Measurements from ENCODE around the gene TTLL3.

TTLL3 gene

GRCh38 chr3:9781978-9782603, 28.0 kb upstream of the TTLL3 start:
- no peak for DNase-seq

DNA sequence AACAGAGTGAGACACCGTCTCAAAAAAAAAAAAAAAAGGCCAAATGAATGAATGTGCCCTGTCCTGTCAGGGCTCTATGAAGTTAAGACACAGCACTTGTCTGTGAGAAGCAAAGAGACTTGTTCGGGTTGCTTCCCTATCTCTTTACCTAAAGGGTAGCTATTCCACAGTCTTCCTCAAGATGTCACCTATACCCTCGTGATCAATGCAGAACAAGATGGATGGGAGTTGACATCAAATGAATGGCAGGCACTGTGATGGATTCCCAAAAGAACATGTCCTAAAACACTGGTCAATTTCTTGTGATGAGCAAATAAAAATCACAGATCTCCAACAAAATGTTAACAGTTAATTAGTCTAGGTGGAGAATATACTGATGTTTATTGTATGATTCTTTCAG, 27.3 kb upstream of the TTLL3 start:
- no peak for DNase-seq

DNA sequence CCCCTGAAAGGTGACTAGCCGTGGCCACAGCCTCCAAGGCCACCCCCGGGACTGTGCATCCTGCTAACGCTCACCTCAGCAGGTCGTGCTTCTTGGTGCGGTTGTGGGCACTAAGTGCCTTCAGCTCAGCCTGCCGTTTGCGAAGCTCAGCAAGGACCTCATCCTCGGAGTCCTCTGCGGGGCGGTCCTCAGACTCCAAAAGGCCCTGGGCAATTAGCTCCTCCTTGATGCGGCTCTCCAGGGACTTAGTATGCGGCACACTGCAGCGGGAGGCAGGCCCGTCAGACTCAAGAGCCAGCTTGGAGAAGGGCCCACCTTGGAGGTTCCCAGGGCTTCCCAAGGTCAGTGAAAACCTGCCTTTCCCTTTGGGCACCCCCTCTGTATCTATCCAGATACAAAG, 26.1 kb upstream of the TTLL3 start:
- DNase-seq = no peak

DNA sequence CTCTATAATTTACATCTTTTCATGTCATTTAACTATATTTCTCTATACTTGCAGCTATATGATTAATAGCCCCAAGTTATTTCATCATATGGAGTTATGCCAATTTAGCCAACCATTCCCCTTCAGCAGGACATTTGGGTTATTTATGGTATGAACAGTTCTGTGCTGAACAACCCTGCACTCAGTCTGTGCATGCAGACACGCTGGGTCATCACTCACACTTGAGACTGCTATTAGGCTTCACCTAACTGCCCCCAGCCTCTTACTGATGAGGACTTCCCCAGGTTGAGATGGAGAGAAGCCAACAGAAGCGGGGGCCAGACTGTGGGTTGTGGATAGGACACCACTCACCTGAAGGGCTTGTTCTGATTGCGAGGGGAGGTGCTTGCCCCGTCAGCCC, 25.1 kb upstream of the TTLL3 start:
- DNase-seq = no peak

DNA sequence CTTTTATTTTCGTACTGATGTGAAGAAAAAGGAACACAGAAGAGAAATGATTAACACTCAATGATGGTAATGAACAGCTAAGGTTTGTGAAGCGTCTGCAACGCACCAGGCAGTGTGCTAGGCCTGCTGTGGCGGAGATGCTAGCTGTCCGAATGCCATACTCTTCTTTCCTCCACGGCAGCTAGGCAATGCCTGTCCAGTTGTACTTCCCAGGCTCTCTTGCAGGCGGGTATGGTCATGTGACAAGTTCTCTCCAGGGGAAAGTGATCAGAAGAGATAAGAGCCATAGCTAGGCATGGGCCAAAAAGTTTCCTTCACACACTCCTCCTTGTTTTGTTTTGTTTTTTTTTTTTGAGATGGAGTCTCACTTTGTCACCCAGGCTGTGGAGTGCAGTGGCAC, 24.5 kb upstream of the TTLL3 start:
- DNase-seq = no peak

DNA sequence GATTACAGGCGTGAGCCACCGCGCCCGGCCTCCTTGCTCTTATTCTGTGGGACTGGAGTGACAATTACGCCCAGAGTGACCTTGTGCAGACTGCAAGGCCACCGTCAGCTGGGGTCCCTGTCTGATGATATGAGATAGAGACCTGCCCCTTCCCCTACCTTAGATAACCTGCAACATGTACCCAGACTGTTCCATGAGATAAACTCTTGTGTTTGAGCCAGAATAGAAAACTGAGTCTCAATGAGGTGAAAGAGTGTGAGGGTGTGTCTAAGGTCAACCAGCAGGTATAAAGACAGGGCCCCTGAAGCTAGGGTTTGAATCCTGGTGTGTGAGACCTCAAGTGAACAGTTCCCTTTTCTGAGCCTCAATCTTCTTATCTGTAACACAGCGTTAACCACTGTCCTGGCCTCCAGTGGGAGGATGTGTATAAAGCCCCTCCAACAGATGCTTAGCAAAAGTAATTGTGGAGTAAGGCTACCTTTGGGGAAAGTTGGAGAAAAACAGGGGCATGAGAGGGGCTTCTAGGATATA, 23.8 kb upstream of the TTLL3 start:
- no peak for DNase-seq

DNA sequence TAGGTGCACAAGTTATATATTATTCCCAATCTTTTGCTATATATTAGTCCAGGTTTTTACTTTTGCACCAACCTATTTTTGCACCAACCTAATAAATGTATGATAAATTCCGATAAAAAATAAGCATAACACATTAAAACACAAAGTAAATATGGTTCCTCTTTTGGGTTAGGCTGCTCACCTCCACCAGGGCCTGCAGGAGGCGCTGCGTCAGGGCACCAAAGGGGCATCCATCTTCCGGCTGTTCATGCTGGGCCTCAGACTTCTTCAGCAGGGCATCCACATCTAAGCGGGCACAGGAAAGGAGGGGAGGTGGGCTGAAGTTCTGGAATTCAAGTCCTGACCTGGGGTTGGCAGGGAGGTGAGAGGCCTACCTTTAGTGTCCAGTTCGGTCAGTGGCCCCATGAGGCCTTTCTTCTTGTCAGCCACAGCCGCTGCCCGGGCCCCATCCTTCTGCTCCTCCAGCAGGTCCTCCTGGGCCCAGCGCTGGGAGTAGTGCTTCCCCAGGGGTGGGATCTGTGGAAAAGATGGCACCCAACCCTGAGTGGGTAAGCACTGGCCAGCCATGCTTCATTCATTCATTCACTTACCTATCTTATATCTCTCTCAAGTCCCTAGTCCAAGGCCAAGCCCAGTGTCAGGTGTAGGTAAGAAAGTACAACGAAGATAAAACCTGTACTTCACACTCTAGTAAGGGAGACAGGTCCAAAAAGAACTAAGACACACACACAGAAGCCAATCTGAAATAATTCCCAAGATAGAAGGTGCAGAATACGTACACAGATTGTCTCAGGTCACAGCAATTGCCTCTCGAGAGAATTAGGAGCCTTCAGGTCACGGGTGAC, 23.0 kb upstream of the TTLL3 start:
- no peak for DNase-seq

- DNase-seq = no peak
Observed at GRCh38 chr3:9787714-9788113, 22.3 kb upstream of the TTLL3 start.

GRCh38 chr3:9791127-9791526, 18.9 kb upstream of the TTLL3 start:
- no peak for DNase-seq

GRCh38 chr3:9791790-9792404, 18.2 kb upstream of the TTLL3 start:
- DNase-seq = no peak

GRCh38 chr3:9792405-9793160, 17.5 kb upstream of the TTLL3 start, which contains the start of the genes ARPC4 and TADA3:
Gene ARPC4 (plus strand): TSS chr3:9793082. CDS start chr3:9793122, 40 bp downstream.
Gene TADA3 (minus strand): TSS chr3:9792473. CDS start chr3:9791466, 1,007 bp downstream.
- DNase-seq = peak; percentile 84

DNA sequence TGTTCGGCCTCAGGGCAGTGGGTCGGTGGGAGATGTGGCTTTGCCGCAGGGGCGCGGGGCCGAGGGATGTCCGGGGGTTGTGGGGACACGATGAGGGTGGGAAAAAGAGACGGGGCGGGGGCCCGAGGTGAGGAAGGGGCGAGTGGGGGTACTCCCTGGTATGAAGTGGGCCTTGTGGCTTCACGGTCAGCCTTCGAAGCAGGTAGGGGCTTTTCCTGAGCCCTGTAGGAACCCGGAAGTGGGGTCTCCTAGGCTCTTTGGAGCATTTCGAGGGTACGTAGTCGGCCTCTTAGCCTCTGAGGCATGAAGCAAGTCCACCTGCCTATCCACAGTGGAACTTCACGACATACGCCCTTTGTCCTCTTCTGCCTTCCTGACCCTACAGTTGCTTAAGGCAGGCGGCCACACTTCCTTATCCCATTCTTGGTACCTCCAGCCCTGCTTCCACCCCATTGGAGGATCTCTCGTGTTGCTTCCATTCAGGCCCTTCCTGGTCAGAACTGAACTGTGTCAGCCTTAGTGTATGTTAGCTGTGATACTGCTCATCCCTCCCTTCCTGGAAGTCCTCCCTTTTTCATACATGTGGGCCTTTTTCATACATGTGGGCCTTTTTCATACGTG, 16.8 kb upstream of the TTLL3 start:
- no peak for DNase-seq

GRCh38 chr3:9794400-9794799, 15.7 kb upstream of the TTLL3 start:
- DNase-seq = no peak

DNA sequence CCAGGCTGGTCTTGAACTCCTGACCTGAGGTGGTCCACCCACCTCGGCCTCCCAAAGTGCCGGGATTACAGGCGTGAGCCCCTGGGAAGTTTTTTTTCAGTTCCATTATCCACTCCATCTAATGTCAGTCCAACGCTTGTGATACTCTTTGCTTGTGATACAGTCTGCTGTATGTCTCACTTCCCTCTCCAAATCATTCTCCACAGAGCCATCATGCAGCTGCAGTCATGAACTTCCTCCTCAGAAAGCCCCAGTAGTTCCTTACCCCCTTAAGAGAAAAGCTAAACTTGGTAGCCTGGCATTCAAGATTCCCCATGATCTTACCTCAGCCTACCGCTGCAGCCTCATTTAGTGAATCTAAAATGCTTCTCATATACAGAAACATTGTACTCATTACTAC, 14.9 kb upstream of the TTLL3 start:
- DNase-seq = no peak

DNA sequence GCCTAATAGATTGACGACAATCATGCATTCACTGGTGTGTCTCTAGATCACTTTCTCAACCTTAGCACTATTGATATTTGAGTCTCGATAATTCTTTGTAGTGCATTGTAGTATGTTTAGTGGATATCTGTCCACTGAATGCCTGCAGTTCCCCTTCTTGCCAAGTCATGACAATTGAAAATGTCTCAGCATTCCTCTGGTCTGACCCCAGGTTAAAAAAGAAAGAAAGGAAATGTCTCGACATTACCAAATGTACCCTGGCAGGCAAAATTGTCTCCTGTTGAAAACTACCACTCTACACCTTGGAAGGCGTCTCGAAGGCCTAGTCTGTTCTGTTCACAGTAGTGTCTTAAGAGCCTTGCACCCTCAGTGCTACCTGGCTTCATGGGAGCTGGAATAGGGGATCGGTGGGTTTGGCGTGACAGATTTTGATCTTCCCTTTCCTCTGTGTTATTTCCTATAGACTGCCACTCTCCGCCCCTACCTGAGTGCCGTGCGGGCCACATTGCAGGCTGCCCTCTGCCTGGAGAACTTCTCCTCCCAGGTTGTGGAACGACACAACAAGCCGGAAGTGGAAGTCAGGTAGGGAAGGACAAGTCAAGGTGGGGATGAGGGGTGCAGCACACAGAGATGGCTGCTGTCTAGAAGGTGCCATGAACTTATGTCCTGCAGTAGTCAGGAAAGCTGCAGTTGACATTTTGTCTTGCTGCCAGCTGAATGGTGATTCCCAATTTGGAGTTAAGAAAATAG, 12.7 kb upstream of the TTLL3 start:
- no peak for DNase-seq

GRCh38 chr3:9800529-9800928, 9.5 kb upstream of the TTLL3 start:
- DNase-seq = no peak

GRCh38 chr3:9803494-9803893, 6.6 kb upstream of the TTLL3 start:
- no peak for DNase-seq

- no peak for DNase-seq
Observed at GRCh38 chr3:9804996-9805395, 5.1 kb upstream of the TTLL3 start.

GRCh38 chr3:9806137-9806536, 3.9 kb upstream of the TTLL3 start:
- no peak for DNase-seq

DNA sequence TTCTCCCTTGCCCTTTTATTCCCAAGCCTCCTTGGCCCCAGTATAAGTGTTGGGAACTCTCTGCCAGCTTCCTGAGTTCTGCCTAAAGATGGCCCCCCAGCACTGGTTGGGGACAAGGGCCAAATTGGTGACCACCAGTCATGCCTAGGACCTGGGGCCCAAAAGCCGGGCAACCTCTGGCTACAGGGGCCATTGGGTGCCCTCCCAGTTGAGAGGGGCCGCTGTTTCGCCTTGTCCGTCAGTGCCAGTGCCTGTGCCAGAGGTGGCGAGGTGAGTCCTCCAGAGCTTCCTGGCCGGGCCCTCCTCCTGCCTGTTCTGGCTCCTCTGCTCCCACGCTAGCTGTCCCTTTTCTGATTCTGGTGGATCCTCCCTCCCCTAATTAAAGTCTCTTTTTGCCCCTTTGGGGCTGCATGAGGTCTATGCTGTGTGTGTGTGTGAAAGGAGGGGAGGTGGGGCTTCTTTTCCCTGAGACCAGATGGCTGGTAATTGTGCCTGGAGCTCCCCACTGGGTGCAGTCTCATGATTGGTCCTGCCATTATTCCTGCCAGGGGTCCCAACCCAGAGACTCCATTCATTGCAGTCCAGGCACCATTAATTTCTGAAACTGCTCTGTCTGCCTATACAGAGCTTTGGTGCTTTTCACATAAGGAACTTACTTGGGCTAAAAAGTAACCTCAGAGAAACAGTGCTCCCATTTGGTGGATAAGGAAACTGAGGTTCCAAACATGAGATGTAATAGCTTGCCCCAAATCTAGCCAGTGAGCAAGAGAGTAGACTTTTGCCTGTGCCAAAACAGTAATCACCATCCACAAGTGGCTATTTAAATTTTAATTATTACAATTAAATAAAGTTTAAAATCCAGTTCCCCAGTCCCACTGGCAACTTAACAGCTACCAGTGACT, 3.1 kb upstream of the TTLL3 start:
- no peak for DNase-seq

DNA sequence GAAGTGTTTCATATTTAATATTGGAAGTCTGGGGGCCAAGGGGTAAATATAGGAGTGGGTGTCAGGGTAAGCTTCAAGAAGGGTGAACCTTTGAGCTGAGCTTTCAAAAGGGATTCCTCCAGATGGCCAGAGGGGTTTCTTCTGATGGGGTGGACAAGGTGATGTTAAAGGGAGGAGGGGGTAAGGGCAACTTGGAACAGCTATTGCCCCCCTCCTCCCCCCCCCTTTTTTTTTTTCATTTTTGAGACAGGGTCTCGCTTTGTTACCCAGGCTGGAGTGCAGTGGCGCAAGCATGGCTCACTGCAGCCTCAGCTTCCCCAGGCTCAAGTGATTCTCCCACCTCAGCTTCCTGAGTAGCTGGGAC, 2.1 kb upstream of the TTLL3 start:
- no peak for DNase-seq

Data from stimulated activated CD4-positive, alpha-beta T cell treated with anti-CD3 and anti-CD28 coated beads, Interleukin-2, amount 100 ng/mL, for 48 hours (primary cell).